Cerebellar nuclear complex (tissue), 1 donor: Measurements from ENCODE around the gene UGT1A7.
"Not testable (repeated sequence)": the region's sequence is repeated elsewhere in the genome, so short reads cannot be mapped to it uniquely, and the experiment has no call there.

Source experiments
- DNase-seq, 2 experiments: peaks; one replicate each; lab custom pipeline; 2025; lab: John Stamatoyannopoulos, UW

The UGT1A7 gene

GRCh38 chr2:233681521-233682099, at the start of gene UGT1A7:
UGT1A7 (plus strand) TSS chr2:233681901; CDS start chr2:233681938, 37 bp downstream.
- no peak for DNase-seq

GRCh38 chr2:233636306-233636705, 45.4 kb upstream of the UGT1A7 start, which contains the start of gene UGT1A10:
UGT1A10 (plus strand) TSS chr2:233636448; CDS start chr2:233636523, 75 bp downstream.
- DNase-seq: not testable (repeated sequence)

- DNase-seq: no peak
Measured at GRCh38 chr2:233638836-233639235, 42.9 kb upstream of the UGT1A7 start.

GRCh38 chr2:233639860-233640259, 41.8 kb upstream of the UGT1A7 start:
- DNase-seq: no peak

GRCh38 chr2:233643128-233643527, 38.6 kb upstream of the UGT1A7 start:
- DNase-seq: no peak

GRCh38 chr2:233646033-233646432, 35.7 kb upstream of the UGT1A7 start:
- DNase-seq: not testable (repeated sequence)

DNA sequence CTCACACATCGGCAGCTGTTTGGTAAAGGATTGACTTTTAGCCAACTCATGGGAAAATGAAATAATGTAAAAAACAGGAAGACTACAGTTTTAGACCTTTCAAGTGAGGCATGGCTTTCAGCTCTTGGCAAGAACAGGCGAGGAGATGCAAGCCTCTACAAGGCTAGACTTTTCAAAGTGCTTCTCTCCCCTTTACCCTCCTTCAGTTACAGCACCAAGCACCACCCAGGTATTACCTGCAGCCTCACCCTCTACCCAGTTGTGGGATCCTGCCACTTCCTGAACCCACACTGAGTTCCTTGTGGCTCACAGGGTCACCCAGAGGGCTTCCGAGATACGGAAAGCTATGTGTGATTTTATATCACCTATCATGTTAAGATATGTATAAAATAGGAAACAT, 30.7 kb upstream of the UGT1A7 start:
- no peak for DNase-seq

DNA sequence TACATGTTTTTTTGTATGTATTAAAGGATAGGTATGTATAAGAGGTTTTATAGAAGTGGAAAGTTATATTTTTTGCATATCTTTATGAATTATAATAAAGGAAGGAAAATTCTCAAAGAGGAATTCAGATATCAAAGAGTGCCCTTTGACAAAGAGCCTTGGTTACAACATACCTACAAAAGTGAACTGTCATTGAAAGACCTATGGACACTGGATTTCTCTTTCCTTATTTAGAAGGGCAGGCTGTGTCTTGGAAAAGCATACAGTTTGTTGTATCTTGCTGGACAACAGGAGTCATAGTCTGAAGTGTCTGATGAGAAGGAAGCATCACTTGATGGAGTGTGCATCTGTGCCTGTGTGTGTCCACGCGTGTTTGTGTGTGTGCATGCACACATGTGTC, 30.3 kb upstream of the UGT1A7 start:
- no peak for DNase-seq

- DNase-seq: no peak
Measured at GRCh38 chr2:233654501-233654900, 27.2 kb upstream of the UGT1A7 start.

DNA sequence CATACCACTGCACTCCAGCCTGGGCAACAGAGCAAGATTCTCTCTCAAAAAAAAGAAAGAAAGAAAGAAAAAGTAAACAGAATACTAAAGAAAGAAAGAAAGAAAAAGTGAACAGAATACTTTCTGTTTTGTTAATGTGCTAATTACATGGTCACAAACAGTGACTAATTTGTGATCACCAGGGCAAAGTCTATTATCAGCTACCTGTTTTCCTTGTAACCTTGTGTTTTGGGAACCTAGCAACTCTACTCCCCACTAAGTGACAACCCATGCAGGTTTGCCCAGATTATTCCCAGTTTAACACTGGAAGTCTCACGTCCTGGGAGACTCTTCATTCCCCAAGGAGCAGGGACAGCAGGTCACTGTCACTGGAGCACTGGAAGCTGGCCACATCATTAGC, 26.7 kb upstream of the UGT1A7 start:
- no peak for DNase-seq

- not testable (repeated sequence) for DNase-seq
Measured at GRCh38 chr2:233655943-233656342, 25.8 kb upstream of the UGT1A7 start.

DNA sequence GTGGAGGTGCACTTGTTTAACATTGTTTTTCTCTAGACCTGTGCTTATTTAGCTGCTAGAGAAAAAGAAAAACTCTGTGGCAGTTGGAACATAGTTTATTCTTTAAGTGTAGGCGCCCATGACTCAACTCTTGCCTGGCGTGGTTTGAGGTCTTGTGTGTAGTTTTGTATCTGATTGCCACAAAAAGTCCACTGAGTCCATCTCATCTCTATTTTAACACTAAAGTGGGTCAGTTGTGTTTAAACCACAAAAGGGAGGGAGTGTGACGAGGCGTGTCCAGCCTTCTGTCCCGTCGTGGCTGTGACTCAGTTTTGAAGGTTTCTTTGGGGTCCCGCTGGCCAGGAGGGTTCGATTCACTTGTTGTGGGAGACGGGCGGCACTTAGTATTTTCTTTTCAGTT, 25.3 kb upstream of the UGT1A7 start:
- no peak for DNase-seq

- no peak for DNase-seq
Measured at GRCh38 chr2:233658610-233659009, 23.1 kb upstream of the UGT1A7 start.

DNA sequence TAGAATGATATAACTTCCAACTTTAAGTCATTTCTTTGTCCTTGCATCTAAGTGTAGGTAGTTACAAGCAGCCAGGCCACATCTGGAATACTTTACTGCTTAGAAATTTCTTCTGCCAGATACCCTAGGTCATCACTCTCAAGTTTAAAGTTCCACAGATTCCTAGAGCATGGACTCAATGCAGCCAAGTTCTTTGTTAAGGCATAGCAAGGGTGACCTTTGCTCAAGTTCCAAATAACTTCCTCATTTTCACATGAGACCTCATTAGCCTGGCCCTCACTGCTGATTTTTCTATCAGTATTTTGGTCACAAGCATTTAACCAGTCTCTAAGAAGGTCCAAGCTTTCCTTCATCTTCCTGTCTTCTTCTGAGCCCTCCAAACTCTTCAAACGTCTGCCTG, 17.8 kb upstream of the UGT1A7 start:
- DNase-seq: no peak

GRCh38 chr2:233668605-233669260, 13.0 kb upstream of the UGT1A7 start:
- DNase-seq: no peak

GRCh38 chr2:233671290-233672161, 10.2 kb upstream of the UGT1A7 start, which contains the start of gene UGT1A9:
UGT1A9 (plus strand) TSS chr2:233671898; CDS start chr2:233671935, 37 bp downstream.
- DNase-seq: no peak

- no peak for DNase-seq
Measured at GRCh38 chr2:233672886-233673285, 8.8 kb upstream of the UGT1A7 start.

DNA sequence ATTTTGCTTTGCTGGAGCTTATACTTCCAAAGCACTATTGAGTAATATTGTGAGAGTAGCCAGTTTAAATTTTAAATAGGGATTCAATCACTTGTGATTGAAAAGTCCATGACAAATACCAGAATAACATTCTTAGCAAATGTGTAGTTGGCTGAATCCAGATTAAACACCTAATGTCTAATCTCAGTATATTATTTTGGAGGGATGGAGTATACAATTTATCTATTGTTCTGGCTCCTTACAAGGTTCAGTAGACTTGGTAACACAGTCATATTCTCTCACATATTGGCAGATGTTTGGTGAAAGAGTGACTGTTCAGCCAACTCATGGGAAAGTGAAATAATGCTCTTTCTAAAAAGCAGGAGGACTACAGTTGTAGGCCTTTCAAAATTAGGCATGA, 7.8 kb upstream of the UGT1A7 start:
- DNase-seq: no peak

GRCh38 chr2:233674314-233674713, 7.4 kb upstream of the UGT1A7 start:
- DNase-seq: no peak

DNA sequence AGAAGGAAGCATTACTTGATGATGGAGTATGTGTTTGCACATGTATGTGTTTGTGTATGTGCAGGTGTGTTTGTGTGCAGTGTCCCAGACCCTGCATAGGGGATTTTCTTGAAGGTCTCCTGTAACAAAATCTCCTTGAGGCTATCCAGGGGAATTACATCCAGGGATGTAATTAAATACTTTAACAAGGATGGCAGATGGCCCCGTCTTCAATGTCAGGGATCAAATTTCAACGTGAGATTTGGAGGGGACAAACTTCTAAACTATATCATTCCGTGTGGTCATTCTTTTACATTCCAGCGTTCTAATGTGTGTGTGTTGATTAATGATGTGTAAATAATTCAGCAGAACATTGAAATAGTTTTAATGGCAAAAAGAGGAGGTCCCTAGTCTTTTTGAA, 6.7 kb upstream of the UGT1A7 start:
- DNase-seq: no peak

DNA sequence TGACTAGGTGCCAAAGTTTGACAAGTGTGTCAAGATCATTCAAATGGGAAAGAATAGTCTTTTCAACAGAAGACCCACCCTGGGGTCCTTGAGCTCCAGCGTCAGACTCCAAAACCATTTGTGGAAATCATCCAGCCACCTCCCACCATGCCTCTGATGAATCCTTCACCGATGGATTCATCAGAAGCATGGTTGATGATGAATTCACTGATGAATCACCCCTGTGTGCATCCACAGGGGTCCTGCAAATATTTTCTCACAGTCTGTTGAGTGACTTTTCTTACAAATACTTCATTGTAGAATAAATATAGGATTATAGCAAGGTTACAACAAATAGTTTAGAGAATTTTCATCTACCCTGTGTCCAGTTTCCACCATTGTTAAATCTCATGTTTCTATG, 5.7 kb upstream of the UGT1A7 start:
- DNase-seq: no peak

DNA sequence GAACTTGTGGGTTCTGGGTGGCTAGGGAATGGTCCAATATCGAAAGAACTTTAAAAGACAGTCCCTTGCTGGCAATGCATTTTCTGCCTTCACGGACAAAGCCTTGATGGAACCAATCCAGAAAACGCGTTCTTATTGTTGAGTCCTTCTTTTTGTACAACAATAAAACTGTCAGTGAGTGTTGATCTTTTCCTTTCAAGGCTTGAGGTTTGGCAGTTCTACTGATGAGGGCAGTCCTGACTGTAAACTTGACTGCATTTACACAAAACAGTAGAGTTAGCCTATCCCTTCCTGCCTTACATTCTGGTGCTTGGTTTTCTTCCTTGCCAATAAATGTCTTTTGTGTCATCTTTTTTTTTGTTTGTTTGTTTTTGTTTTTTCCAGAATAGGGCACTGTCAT, 2.5 kb upstream of the UGT1A7 start:
- no peak for DNase-seq
